ENCODE results near the gene SERBP1.
A peak's percentile ranks its signal among the peaks of the same experiment; 100 is the strongest.

SERBP1 gene

GRCh38 chr1:67437961-67438360 lies 7.8 kb upstream of the SERBP1 start:
- ChIA-PET CTCF (interaction anchor here (0.9 to 1.0 kb wide), 2 partner anchors 13 to 62 kb away, joined by 3 read pairs; no protein-coding TSS in a partner anchor), POLR2A (no interaction called here)

GRCh38 chr1:67436511-67437055 lies 6.4 kb upstream of the SERBP1 start:
- ChIA-PET POLR2A (no interaction called here), CTCF (interaction anchor here (0.6 kb wide), 1 partner anchor 12 kb away, joined by 3 read pairs; no protein-coding TSS in a partner anchor)
- H3K4me3 ChIP-seq (ENCODE audit: low read depth, low read length), result no peak overlapping the region
- no peak for DNase-seq (ENCODE audit: low read depth, low spot score)
- TF ChIP-seq CTCF (IDR thresholded peaks at IDR 0.05; ENCODE audit: insufficient read depth, low read length, missing control alignments), result no peak

More at GRCh38 chr1:67437961-67438360, 7.8 kb upstream of the SERBP1 start:
- TF ChIP-seq CTCF (IDR thresholded peaks at IDR 0.05; ENCODE audit: insufficient read depth, low read length, missing control alignments), result no peak
- no peak overlapping the region for H3K4me3 ChIP-seq (ENCODE audit: low read depth, low read length)
- no peak for DNase-seq (ENCODE audit: low read depth, low spot score)

GRCh38 chr1:67434491-67434890 lies 4.3 kb upstream of the SERBP1 start:
- ChIA-PET POLR2A (no interaction called here), CTCF (interaction anchor here (1.3 kb wide), 1 partner anchor 66 kb away, joined by 3 read pairs; no protein-coding TSS in a partner anchor)
- DNase-seq (ENCODE audit: low read depth, low spot score), result no peak
- H3K4me3 ChIP-seq (ENCODE audit: low read depth, low read length), result no peak overlapping the region
- TF ChIP-seq CTCF (IDR thresholded peaks at IDR 0.05; ENCODE audit: insufficient read depth, low read length, missing control alignments), result no peak

- DNase-seq (ENCODE audit: low read depth, low spot score), result no peak
- CTCF ChIA-PET, result interaction anchor here (1.3 kb wide), 1 partner anchor 66 kb away, joined by 3 read pairs; no protein-coding TSS in a partner anchor
- TF ChIP-seq CTCF (IDR thresholded peaks at IDR 0.05; ENCODE audit: insufficient read depth, low read length, missing control alignments), result no peak
- POLR2A ChIA-PET, result no interaction called here
- H3K4me3 ChIP-seq (ENCODE audit: low read depth, low read length), result no peak overlapping the region
Measured at GRCh38 chr1:67433837-67434236, 3.6 kb upstream of the SERBP1 start.

GRCh38 chr1:67432745-67433144 lies 2.5 kb upstream of the SERBP1 start:
- DNase-seq (ENCODE audit: low read depth, low spot score), result no peak
- no peak overlapping the region for H3K4me3 ChIP-seq (ENCODE audit: low read depth, low read length)
- ChIA-PET POLR2A (no interaction called here), CTCF (interaction anchor here (0.7 to 6.8 kb wide), 4 partner anchors 67 to 231 kb away, joined by 3 to 35 read pairs (median 8); no protein-coding TSS in a partner anchor)
- TF ChIP-seq CTCF (IDR thresholded peaks at IDR 0.05; ENCODE audit: insufficient read depth, low read length, missing control alignments), result no peak

- POLR2A ChIA-PET, result no interaction called here
- CTCF ChIA-PET, result interaction anchor here (0.7 to 6.8 kb wide), 5 partner anchors 11 to 230 kb away, joined by 3 to 35 read pairs (median 5); no protein-coding TSS in a partner anchor
- no peak for TF ChIP-seq CTCF (IDR thresholded peaks at IDR 0.05; ENCODE audit: insufficient read depth, low read length, missing control alignments)
- peak overlapping the region; percentile 91 for H3K4me3 ChIP-seq (ENCODE audit: low read depth, low read length)
- DNase-seq (ENCODE audit: low read depth, low spot score), result no peak
Measured at GRCh38 chr1:67431869-67432578, 1.8 kb upstream of the SERBP1 start.
